Epidermal melanocyte (primary cell): ENCODE data around the gene SNRPA1.

Experiments used
- DNase-seq: peaks from one replicate; pipeline ENCODE4 v3.0.0; 2011; ENCODE audit warnings: low spot score; ENCODE audit not compliant: insufficient read length

SNRPA1 gene

GRCh38 chr15:101244036-101244781, 50.8 kb downstream of the SNRPA1 start:
- no peak for DNase-seq

GRCh38 chr15:101243420-101243819, 51.6 kb downstream of the SNRPA1 start:
- DNase-seq: no peak

- DNase-seq: no peak
These were observed 52.1 kb downstream of the SNRPA1 start for GRCh38 chr15:101242999-101243336.

- no peak for DNase-seq
These were observed 52.7 kb downstream of the SNRPA1 start for GRCh38 chr15:101242160-101242998.

GRCh38 chr15:101240358-101240757, 54.7 kb downstream of the SNRPA1 start:
- DNase-seq: no peak

GRCh38 chr15:101239724-101240136, 55.3 kb downstream of the SNRPA1 start:
- DNase-seq: no peak

- no peak for DNase-seq
These were observed 57.8 kb downstream of the SNRPA1 start for GRCh38 chr15:101237251-101237650.

GRCh38 chr15:101233651-101234280, 61.3 kb downstream of the SNRPA1 start:
- DNase-seq: no peak

- no peak for DNase-seq
These were observed 62.4 kb downstream of the SNRPA1 start for GRCh38 chr15:101232677-101233076.
